Loucy (cell line): ENCODE measurements around the gene PRDM4.

Experiments used
- H2AFZ ChIP-seq: fragments of 200-600 bp; sonication (generic); 2 replicates; pipeline ENCODE4 v1.6.0; 2016; ENCODE audit warnings: antibody characterized with exemption, mild to moderate bottlenecking, low read length, moderate library complexity
- H3F3A ChIP-seq: fragments of 200-600 bp; 2 replicates; pipeline ENCODE4 v1.6.0; 2016; ENCODE audit warnings: antibody characterized with exemption, low read depth, mild to moderate bottlenecking
- H3K27me3 ChIP-seq: fragments of 200-600 bp; sonication (generic); 2 replicates; pipeline ENCODE4 v1.6.1; 2014; ENCODE audit warnings: low read length, mild to moderate bottlenecking; ENCODE audit not compliant: insufficient read depth, poor library complexity, severe bottlenecking
- H3K36me3 ChIP-seq: fragments of 200-600 bp; sonication (generic); 2 replicates; pipeline ENCODE4 v1.6.1; 2016; ENCODE audit warnings: low read length; ENCODE audit not compliant: insufficient read depth
- H3K4me1 ChIP-seq: fragments of 200-600 bp; sonication (generic); 2 replicates; pipeline ENCODE4 v1.5.1; 2014; ENCODE audit warnings: low read length, mild to moderate bottlenecking; ENCODE audit not compliant: insufficient read depth, poor library complexity, severe bottlenecking
- H3K4me2 ChIP-seq: fragments of 200-600 bp; sonication (generic); 2 replicates; pipeline ENCODE4 v1.6.0; 2014; ENCODE audit warnings: antibody characterized with exemption, low read length, low read depth, mild to moderate bottlenecking; ENCODE audit not compliant: poor library complexity, severe bottlenecking
- H3K4me3 ChIP-seq: fragments of 200-600 bp; sonication (generic); 2 replicates; pipeline ENCODE4 v1.5.1; 2014; ENCODE audit warnings: low read length, mild to moderate bottlenecking, mixed read lengths; ENCODE audit not compliant: poor library complexity, severe bottlenecking
- H3K79me2 ChIP-seq: fragments of 200-600 bp; sonication (generic); 2 replicates; pipeline ENCODE4 v1.6.1; 2014; ENCODE audit warnings: low read length; ENCODE audit not compliant: insufficient read depth
- H3K9ac ChIP-seq: fragments of 200-600 bp; sonication (generic); 2 replicates; pipeline ENCODE4 v1.6.0; 2014; ENCODE audit warnings: mild to moderate bottlenecking, low read depth, low read length, moderate library complexity; ENCODE audit not compliant: poor library complexity, severe bottlenecking
- H3K9me2 ChIP-seq: fragments of 200-600 bp; sonication (generic); replicated peaks from 2 replicates; pipeline ENCODE4 v1.6.1; 2016; ENCODE audit warnings: low read depth, low read length, mixed read lengths
- H3K9me3 ChIP-seq: fragments of 200-600 bp; sonication (generic); 2 replicates; pipeline ENCODE4 v1.6.1; 2014; ENCODE audit warnings: mild to moderate bottlenecking, antibody characterized with exemption, low read length, low read depth; ENCODE audit not compliant: insufficient read depth
- H4K20me1 ChIP-seq: fragments of 200-600 bp; sonication (generic); 2 replicates; pipeline ENCODE4 v1.6.0; 2014; ENCODE audit warnings: antibody characterized with exemption, low read length, mild to moderate bottlenecking; ENCODE audit not compliant: insufficient read depth, poor library complexity, severe bottlenecking
- CTCF ChIP-seq: fragments of 200-600 bp; sonication (generic); conservative IDR thresholded peaks from 2 replicates; pipeline ENCODE4 v1.5.1; 2014; ENCODE audit warnings: mild to moderate bottlenecking, antibody characterized with exemption, low read length
- EZH2phosphoT487 ChIP-seq: fragments of 200-600 bp; IDR thresholded peaks from 2 replicates; pipeline ENCODE4 v1.6.1; 2018; ENCODE audit warnings: antibody characterized with exemption, mild to moderate bottlenecking, moderate library complexity, borderline replicate concordance

The PRDM4 gene

GRCh38 chr12:107794451-107794850, 33.5 kb upstream of the PRDM4 start:
- H4K20me1 ChIP-seq, result no peaks in the 10 kb centered on the region
- no peak overlapping the region for H2AFZ ChIP-seq
- no peaks in the 10 kb centered on the region for H3K9me2 ChIP-seq
- no peaks in the 10 kb centered on the region for H3K27me3 ChIP-seq
- peaks cover 5% of the 10 kb centered on the region; the same call in 1 of the 2 replicates for H3K9me3 ChIP-seq
- no peaks in the 10 kb centered on the region for H3K4me1 ChIP-seq
- no peaks in the 10 kb centered on the region for H3K79me2 ChIP-seq
- no peak overlapping the region for H3K9ac ChIP-seq
- no peaks in the 10 kb centered on the region for H3K36me3 ChIP-seq
- H3K4me3 ChIP-seq, result no peak overlapping the region
- H3F3A ChIP-seq, result no peaks in the 10 kb centered on the region
- no peak overlapping the region for H3K4me2 ChIP-seq
- TF ChIP-seq CTCF (no peak), EZH2phosphoT487 (no peak)

- Histone ChIP-seq H3K79me2 (no peaks in the 10 kb centered on the region), H3K4me3 (no peak overlapping the region), H3K36me3 (no peaks in the 10 kb centered on the region), H2AFZ (no peak overlapping the region), H3K9me3 (peaks cover 5% of the 10 kb centered on the region; the same call in 1 of the 2 replicates), H3K27me3 (no peaks in the 10 kb centered on the region), H3K4me2 (no peak overlapping the region), H3F3A (no peaks in the 10 kb centered on the region), H3K9me2 (no peaks in the 10 kb centered on the region), H3K9ac (no peak overlapping the region), H3K4me1 (peaks cover 11% of the 10 kb centered on the region), H4K20me1 (no peaks in the 10 kb centered on the region)
- TF ChIP-seq EZH2phosphoT487 (no peak), CTCF (no peak)
Observed at GRCh38 chr12:107791465-107792089, 30.6 kb upstream of the PRDM4 start.

GRCh38 chr12:107788690-107789458, 27.9 kb upstream of the PRDM4 start:
- no peaks in the 10 kb centered on the region for H3K79me2 ChIP-seq
- peaks cover 5% of the 10 kb centered on the region; the same call in 1 of the 2 replicates for H3K9me3 ChIP-seq
- H3K4me1 ChIP-seq, result peaks cover 22% of the 10 kb centered on the region
- no peaks in the 10 kb centered on the region for H3K9me2 ChIP-seq
- H3K36me3 ChIP-seq, result no peaks in the 10 kb centered on the region
- H3K4me3 ChIP-seq, result no peak overlapping the region
- no peaks in the 10 kb centered on the region for H4K20me1 ChIP-seq
- TF ChIP-seq EZH2phosphoT487, result no peak
- no peak for TF ChIP-seq CTCF
- H3K4me2 ChIP-seq, result no peak overlapping the region
- H3F3A ChIP-seq, result peaks cover 4% of the 10 kb centered on the region; the same call in 1 of the 2 replicates
- H3K9ac ChIP-seq, result no peak overlapping the region
- H2AFZ ChIP-seq, result no peak overlapping the region
- no peaks in the 10 kb centered on the region for H3K27me3 ChIP-seq
